H1 (cell line): ENCODE results near the gene MICOS13. TPM values are rescaled to one million over a fixed set of nuclear protein-coding genes. Genes with fewer than 3 reads are reported as not detected.

Source experiments
- ASH2L ChIP-seq: fragments of 200-600, 300-600 bp; sonication (generic); IDR thresholded peaks from one replicate; pipeline ENCODE4 v1.7.1; 2017; ENCODE audit warnings: low read length
- ATF2 ChIP-seq: IDR thresholded peaks from 2 replicates; pipeline ENCODE4 v1.6.1; 2012; ENCODE audit warnings: low read length, inconsistent platforms
- BACH1 ChIP-seq: IDR thresholded peaks from 2 replicates; pipeline ENCODE4 v1.6.1; 2012; ENCODE audit warnings: low read length, improper control_type of control experiment
- BRCA1 ChIP-seq: IDR thresholded peaks from 2 replicates; pipeline ENCODE4 v1.6.1; 2012; ENCODE audit warnings: low read depth, low read length, improper control_type of control experiment
- CBX5 ChIP-seq: fragments of 300-800, 300-1000 bp; sonication (generic); IDR thresholded peaks from 2 replicates; pipeline ENCODE4 v1.7.1; 2016; ENCODE audit warnings: antibody characterized with exemption, low read length, low read depth
- CREB1 ChIP-seq: IDR thresholded peaks from 2 replicates; pipeline ENCODE4 v1.6.1; 2012; ENCODE audit warnings: inconsistent platforms
- EP300 ChIP-seq, 2 experiments: IDR thresholded peaks; 1 replicate in 1 of 2; 2 replicates in 1 of 2; pipeline ENCODE4 v1.6.1; 2011 to 2012; ENCODE audit warnings: low read depth in 2 of 2, low read length in 2 of 2, mild to moderate bottlenecking in 2 of 2, borderline replicate concordance in 1 of 2, inconsistent platforms in 1 of 2, moderate library complexity in 1 of 2
- EZH2 ChIP-seq: fragments of 200-600 bp; sonication (generic); IDR thresholded peaks from 2 replicates; pipeline ENCODE4 v1.7.1; 2012; ENCODE audit warnings: low read depth, mild to moderate bottlenecking, moderate library complexity, low read length, inconsistent platforms; ENCODE audit not compliant: severe bottlenecking
- FOSL1 ChIP-seq: IDR thresholded peaks from 2 replicates; pipeline ENCODE4 v1.6.1; 2011; ENCODE audit warnings: mild to moderate bottlenecking, low read depth, low read length, moderate library complexity; ENCODE audit not compliant: insufficient read depth
- JUN ChIP-seq: IDR thresholded peaks from 2 replicates; pipeline ENCODE4 v1.6.1; 2011; ENCODE audit warnings: low read depth, mild to moderate bottlenecking, improper control_type of control experiment, low read length
- JUND ChIP-seq: IDR thresholded peaks from 2 replicates; pipeline ENCODE4 v1.6.1; 2011; ENCODE audit warnings: mild to moderate bottlenecking, improper control_type of control experiment, low read length
- KDM5A ChIP-seq: fragments of 200-600 bp; IDR thresholded peaks from 2 replicates; pipeline ENCODE4 v1.7.1; 2012; ENCODE audit warnings: mild to moderate bottlenecking, low read length, inconsistent platforms, mixed read lengths
- NANOG ChIP-seq: IDR thresholded peaks from 2 replicates; pipeline ENCODE4 v1.6.1; 2011; ENCODE audit warnings: low read length, low read depth, mild to moderate bottlenecking, inconsistent platforms; ENCODE audit not compliant: insufficient read depth, poor library complexity, severe bottlenecking
- NRF1 ChIP-seq: IDR thresholded peaks from 2 replicates; pipeline ENCODE4 v1.6.1; 2011; ENCODE audit warnings: mild to moderate bottlenecking, low read depth, low read length, improper control_type of control experiment
- POLR2A ChIP-seq, 2 experiments: IDR thresholded peaks; 1 replicate in 1 of 2; 2 replicates in 1 of 2; pipeline ENCODE4 v1.6.1; 2011; ENCODE audit warnings: low read depth in 2 of 2, low read length in 2 of 2, mild to moderate bottlenecking in 2 of 2; ENCODE audit errors: control extremely low read depth in 1 of 2
- RFX5 ChIP-seq: IDR thresholded peaks from 2 replicates; pipeline ENCODE4 v1.6.1; 2011; ENCODE audit warnings: low read depth, low read length, improper control_type of control experiment, borderline replicate concordance
- RNF2 ChIP-seq: fragments of 200-900, 300-1000 bp; sonication (generic); IDR thresholded peaks from 2 replicates; pipeline ENCODE4 v1.7.1; 2016; ENCODE audit warnings: borderline replicate concordance, low read depth, mild to moderate bottlenecking, antibody characterized with exemption, low read length; ENCODE audit not compliant: poor library complexity, severe bottlenecking; ENCODE audit errors: missing control alignments
- SIN3A ChIP-seq, 2 experiments: IDR thresholded peaks in 1 of 2; conservative IDR thresholded peaks in 1 of 2; 2 replicates each; pipeline ENCODE4 v1.6.1; 2011 to 2012; ENCODE audit warnings: low read length in 2 of 2, improper control_type of control experiment in 1 of 2, low read depth in 1 of 2, mild to moderate bottlenecking in 1 of 2
- SIX5 ChIP-seq: IDR thresholded peaks from 2 replicates; pipeline ENCODE4 v1.6.1; 2011; ENCODE audit warnings: mild to moderate bottlenecking, low read depth, low read length
- SP2 ChIP-seq: IDR thresholded peaks from 2 replicates; pipeline ENCODE4 v1.6.1; 2012; ENCODE audit warnings: mild to moderate bottlenecking, low read length, inconsistent platforms
- TEAD4 ChIP-seq: IDR thresholded peaks from 2 replicates; pipeline ENCODE4 v1.6.1; 2012; ENCODE audit warnings: low read depth, low read length, inconsistent platforms, mixed read lengths
- YY1 ChIP-seq: IDR thresholded peaks from 2 replicates; pipeline ENCODE4 v1.6.1; 2011; ENCODE audit warnings: low read depth, mild to moderate bottlenecking, low read length
- polyA plus RNA-seq, 7 experiments: library from polyadenylated mRNA; depleted of rRNA in 3 of 7; stranded (reverse) in 5 of 7; unstranded in 2 of 7; fragments of >200 nt in 5 of 7; fragments of 200-250 nt in 2 of 7; gene quantifications; 1 replicate in 5 of 7; 2 replicates in 1 of 7; 4 replicates in 1 of 7; pipeline versions ENCODE4 v1.2.1 to v1.2.3, GENCODE V29; 2011 to 2013; ENCODE audit warnings: missing spikeins in 2 of 7, mixed read lengths in 2 of 7
- total RNA-seq: library from RNA; stranded (reverse); fragmentation: NEBNext Ultra II Directional; extraction: Animal tissue kit (Norgen Biotek cat#: 25700); gene quantifications from 2 replicates; pipeline ENCODE4 v1.2.1, GENCODE V29; 2021

The MICOS13 gene
- total and polyA plus RNA-seq, 2 of the 8 experiments (the other 6 are each of a cell fraction or from before 2014, with no cell fraction given): 17.3 to 36.1 TPM

- TF ChIP-seq ATF2 (no peak), YY1 (no peak; the same call in none of the 2 replicates), NRF1 (peak; percentile 96), FOSL1 (no peak), SIX5 (no peak), TEAD4 (0 out of 2 replicates have a peak, but pooled peaks have one; percentile 45), BRCA1 (no peak), RNF2 (no peak), SIN3A (conservative IDR thresholded peaks at IDR 0.05 in 1 of 2, IDR thresholded peaks at IDR 0.05 in 1 of 2; ENCODE audit: low read depth in 1 of 2, low read length in 2 of 2) (peak; percentile 16 to 77; a peak in 1 of 4 replicates), RFX5 (no peak), BACH1 (no peak), NANOG (no peak), POLR2A (IDR thresholded peaks at IDR 0.05; ENCODE audit: control extremely low read depth in 1 of 2, low read depth in 2 of 2, low read length in 2 of 2) (peak; percentile 97 to 99), CREB1 (peak; percentile 61; the same call in 1 of the 2 replicates), JUN (no peak), CBX5 (no peak), ASH2L (peak; percentile 31), SP2 (peak; percentile 57; the same call in 1 of the 2 replicates), EZH2 (no peak), JUND (peak; percentile 50; the same call in 1 of the 2 replicates), KDM5A (no peak), EP300 (IDR thresholded peaks at IDR 0.05; ENCODE audit: borderline replicate concordance in 1 of 2, low read depth in 2 of 2, low read length in 2 of 2) (no peak; a peak in 1 of 3 replicates)
Observed at GRCh38 chr19:5690125-5690954, 10.0 kb upstream of the MICOS13 start, which contains the start of gene RPL36 (continued).
